GM12801 (cell line): ENCODE results near the gene RASSF1.

Source experiments
- CTCF ChIP-seq: IDR thresholded peaks from one replicate; pipeline ENCODE4 v1.5.1; 2011; ENCODE audit warnings: control low read depth; ENCODE audit not compliant: insufficient read length; ENCODE audit errors: extremely low read depth

Gene RASSF1

GRCh38 chr3:50295553-50296431, 44.8 kb downstream of the RASSF1 start:
- no peak for TF ChIP-seq CTCF

GRCh38 chr3:50294492-50295403, 45.9 kb downstream of the RASSF1 start:
- no peak for TF ChIP-seq CTCF

- no peak for TF ChIP-seq CTCF
These were observed 46.5 kb downstream of the RASSF1 start for GRCh38 chr3:50294089-50294488.

- TF ChIP-seq CTCF, result no peak
These were observed 47.4 kb downstream of the RASSF1 start for GRCh38 chr3:50293079-50293801.

GRCh38 chr3:50292159-50293078, 48.2 kb downstream of the RASSF1 start, which contains the start of gene IFRD2:
TSS of gene IFRD2 (minus strand) at chr3:50292429. CDS start at chr3:50292274, 155 bp downstream.
- TF ChIP-seq CTCF, result no peak

GRCh38 chr3:50290161-50290641, 50.4 kb downstream of the RASSF1 start:
- TF ChIP-seq CTCF, result no peak
